GM23338 (cell line): ENCODE results near the gene METRNL. TPM values are rescaled to one million over a fixed set of nuclear protein-coding genes. Genes with fewer than 3 reads are reported as not detected.

Experiments used
- ATAC-seq: fragments of 200-7000 bp; cut with Tn5 transposase; 3 replicates; pipeline ENCODE4 v1.9.1; 2020
- DNase-seq: peaks from one replicate; pipeline ENCODE4 v3.0.0-alpha.2; 2015; ENCODE audit warnings: low spot score
- H2AFZ ChIP-seq: fragments of 200-600 bp; sonication (generic); 2 replicates; pipeline ENCODE4 v1.8.0; 2016; ENCODE audit warnings: antibody characterized with exemption, mild to moderate bottlenecking, moderate library complexity
- H3F3A ChIP-seq: fragments of 200-600 bp; sonication (generic); replicated peaks from 2 replicates; pipeline ENCODE4 v1.8.0; 2017; ENCODE audit warnings: antibody characterized with exemption, mixed run types, low read depth
- H3K27ac ChIP-seq: fragments of 200-600 bp; sonication (generic); 2 replicates; pipeline ENCODE4 v1.6.1; 2016; ENCODE audit warnings: low read depth
- H3K27me3 ChIP-seq: fragments of 200-600 bp; sonication (generic); 2 replicates; pipeline ENCODE4 v1.8.0; 2016; ENCODE audit warnings: mild to moderate bottlenecking, mixed run types, moderate library complexity; ENCODE audit not compliant: insufficient read depth
- H3K36me3 ChIP-seq: fragments of 200-600 bp; sonication (generic); 2 replicates; pipeline ENCODE4 v1.8.0; 2016; ENCODE audit warnings: mild to moderate bottlenecking; ENCODE audit not compliant: insufficient read depth
- H3K4me1 ChIP-seq: fragments of 200-600 bp; sonication (generic); 2 replicates; pipeline ENCODE4 v1.8.0; 2016; ENCODE audit warnings: mild to moderate bottlenecking, moderate library complexity; ENCODE audit not compliant: insufficient read depth
- H3K4me2 ChIP-seq: fragments of 200-600 bp; sonication (generic); 2 replicates; pipeline ENCODE4 v1.7.1; 2017; ENCODE audit warnings: mixed run types
- H3K4me3 ChIP-seq: fragments of 200-600 bp; sonication (generic); 2 replicates; pipeline ENCODE4 v1.6.1; 2016; ENCODE audit warnings: mixed run types
- H3K79me2 ChIP-seq: fragments of 200-600 bp; sonication (generic); replicated peaks from 2 replicates; pipeline ENCODE4 v1.8.0; 2017; ENCODE audit warnings: mild to moderate bottlenecking; ENCODE audit not compliant: insufficient read depth
- H3K9me2 ChIP-seq: fragments of 200-600 bp; sonication (generic); 2 replicates; pipeline ENCODE4 v1.8.0; 2017; ENCODE audit not compliant: insufficient read depth
- H4K20me1 ChIP-seq: fragments of 200-600 bp; sonication (generic); replicated peaks from 2 replicates; pipeline ENCODE4 v1.8.0; 2017; ENCODE audit warnings: mild to moderate bottlenecking; ENCODE audit not compliant: insufficient read depth
- H3K27ac Mint-ChIP-seq: 2 replicates; pipeline ENCODE4 v1.8.0; 2020; ENCODE audit warnings: inconsistent platforms, mild to moderate bottlenecking, moderate library complexity, mixed read lengths
- H3K27me3 Mint-ChIP-seq: 3 replicates; pipeline ENCODE4 v1.8.0; 2022; ENCODE audit warnings: low read depth, mild to moderate bottlenecking, moderate library complexity, mixed read lengths, inconsistent platforms; ENCODE audit not compliant: insufficient read depth, poor library complexity
- H3K36me3 Mint-ChIP-seq: 3 replicates; pipeline ENCODE4 v1.8.0; 2021; ENCODE audit warnings: low read depth, mild to moderate bottlenecking, inconsistent platforms, moderate library complexity, mixed read lengths
- H3K4me1 Mint-ChIP-seq: 3 replicates; pipeline ENCODE4 v1.8.0; 2020; ENCODE audit warnings: mild to moderate bottlenecking, inconsistent platforms, mixed read lengths
- H3K4me3 Mint-ChIP-seq: 3 replicates; pipeline ENCODE4 v1.8.0; 2021; ENCODE audit warnings: moderate library complexity, mild to moderate bottlenecking, inconsistent platforms, mixed read lengths
- H3K9me3 Mint-ChIP-seq: 3 replicates; pipeline ENCODE4 v1.8.0; 2020; ENCODE audit warnings: moderate library complexity, mild to moderate bottlenecking, inconsistent platforms, mixed read lengths
- CREB1 ChIP-seq: fragments of 250-450 bp; sonication (Bioruptor Pico); IDR thresholded peaks from 2 replicates; pipeline ENCODE4 v1.5.0; 2020; ENCODE audit warnings: low read depth, mild to moderate bottlenecking, moderate library complexity
- CTCF ChIP-seq, 2 experiments: fragments of 200-600 bp in 1 of 2; sonication (generic) in 1 of 2; conservative IDR thresholded peaks; 2 replicates each; pipeline versions ENCODE4 v1.5.1 to v1.6.1; 2016 to 2017; ENCODE audit warnings: antibody characterized with exemption in 2 of 2, low read depth in 2 of 2, mild to moderate bottlenecking in 2 of 2, moderate library complexity in 1 of 2
- EZH2 ChIP-seq: fragments of 200-600 bp; sonication (generic); IDR thresholded peaks from one replicate; pipeline ENCODE4 v1.8.0; 2017; ENCODE audit warnings: antibody characterized with exemption, mild to moderate bottlenecking, low read depth; ENCODE audit not compliant: unreplicated experiment
- EZH2phosphoT487 ChIP-seq: fragments of 200-600 bp; sonication (generic); IDR thresholded peaks from one replicate; pipeline ENCODE4 v1.8.1; 2018; ENCODE audit warnings: antibody characterized with exemption; ENCODE audit not compliant: unreplicated experiment
- NANOG ChIP-seq: IDR thresholded peaks from 2 replicates; pipeline ENCODE4 v1.6.1; 2016; ENCODE audit warnings: antibody characterized with exemption, borderline replicate concordance
- STAT1 ChIP-seq: IDR thresholded peaks from one replicate; pipeline ENCODE4 v1.6.1; 2016; ENCODE audit warnings: antibody characterized with exemption; ENCODE audit not compliant: unreplicated experiment
- ZNF114 ChIP-seq: fragments of 250-450 bp; sonication (Bioruptor Pico); IDR thresholded peaks from 2 replicates; pipeline ENCODE4 v1.5.0; 2020; ENCODE audit warnings: mild to moderate bottlenecking, moderate library complexity
- ZNF331 ChIP-seq: fragments of 250-450 bp; sonication (Bioruptor Pico); IDR thresholded peaks from 2 replicates; pipeline ENCODE4 v1.5.0; 2020; ENCODE audit warnings: low read depth, mild to moderate bottlenecking, moderate library complexity
- ZNF462 ChIP-seq: fragments of 250-450 bp; sonication (Bioruptor Pico); IDR thresholded peaks from 2 replicates; pipeline ENCODE4 v1.5.0; 2020; ENCODE audit warnings: mild to moderate bottlenecking, moderate library complexity
- polyA plus RNA-seq: library from polyadenylated mRNA; unstranded; fragments of >200 nt; fragmentation: Nextera tagmentation; extraction: Ambion mirVana; gene quantifications from 2 replicates; pipeline ENCODE4 v1.2.1, GENCODE V29; 2016
- total RNA-seq: library from RNA; depleted of rRNA; stranded (reverse); fragments of >200 nt; shearing (Covaris generic); gene quantifications from 2 replicates; pipeline ENCODE4 v1.2.3, GENCODE V29; 2014

The METRNL gene
- total and polyA plus RNA-seq, 2 experiments from 2014 or later = 12.2 to 20.2 TPM

DNA sequence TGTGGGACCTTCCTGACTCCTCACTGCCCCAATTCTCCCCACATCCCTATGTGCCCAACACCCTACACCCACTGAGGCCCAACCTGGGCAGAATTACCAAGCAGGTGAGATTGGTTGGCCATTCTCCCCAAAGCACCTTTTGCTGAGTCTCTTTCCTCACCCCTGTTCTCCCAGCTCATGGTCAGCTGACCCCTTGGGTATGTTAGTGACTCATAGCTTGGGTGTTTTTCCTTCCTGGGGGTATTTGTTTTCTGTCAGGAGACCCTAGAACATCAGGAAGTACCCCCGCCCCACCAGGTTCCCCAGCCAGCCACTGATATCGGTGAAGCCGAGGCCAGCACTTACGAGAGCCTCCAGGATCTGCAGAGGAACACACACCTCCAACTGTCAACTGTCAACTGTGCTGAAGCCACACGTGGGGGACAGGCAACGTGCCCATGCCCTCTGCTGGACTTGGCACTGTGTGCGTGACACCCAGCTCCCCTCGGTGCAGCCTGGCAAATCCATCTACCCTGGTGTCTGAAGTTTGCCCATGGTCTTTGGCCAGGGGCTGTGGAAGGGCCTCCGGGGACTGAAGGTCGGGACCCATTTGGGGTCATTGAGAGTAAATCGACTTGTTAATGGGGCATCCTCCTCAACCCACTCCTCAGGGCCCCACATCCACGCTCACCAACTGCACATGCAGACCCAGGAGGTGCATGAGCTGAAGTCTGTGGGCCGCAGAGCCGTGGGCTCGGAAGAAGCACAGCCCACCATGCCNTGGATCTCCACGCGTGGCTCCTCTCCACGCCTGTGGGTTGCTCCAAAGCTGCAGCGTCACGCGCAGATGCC is 53.1 kb downstream of the METRNL start:
- Mint-ChIP-seq H3K27me3 (peaks cover 4% of the 10 kb centered on the region), H3K36me3 (no peaks in the 10 kb centered on the region), H3K27ac (no peak overlapping the region), H3K4me1 (peaks cover 3% of the 10 kb centered on the region), H3K9me3 (no peaks in the 10 kb centered on the region), H3K4me3 (no peak overlapping the region)
- no peak for DNase-seq
- ATAC-seq = no peak
- H3K4me1 ChIP-seq = no peaks in the 10 kb centered on the region
- no peak overlapping the region for H3K27ac ChIP-seq
- no peak overlapping the region for H2AFZ ChIP-seq
- H3K27me3 ChIP-seq = no peaks in the 10 kb centered on the region
- no peaks in the 10 kb centered on the region for H3K79me2 ChIP-seq
- H3F3A ChIP-seq = no peaks in the 10 kb centered on the region
- H3K4me3 ChIP-seq = no peak overlapping the region
- no peaks in the 10 kb centered on the region for H4K20me1 ChIP-seq
- H3K36me3 ChIP-seq = no peaks in the 10 kb centered on the region
- H3K9me2 ChIP-seq = no peaks in the 10 kb centered on the region
- TF ChIP-seq STAT1 = no peak
- no peak for TF ChIP-seq EZH2
- no peak for TF ChIP-seq ZNF331 (CRISPR knock-in tag)
- no peak for TF ChIP-seq CTCF (conservative IDR thresholded peaks at IDR 0.05; ENCODE audit: low read depth in 2 of 2)
- TF ChIP-seq ZNF114 (CRISPR knock-in tag) = no peak
- no peak for TF ChIP-seq CREB1 (CRISPR knock-in tag)
- no peak for TF ChIP-seq NANOG
- TF ChIP-seq EZH2phosphoT487 = no peak
- H3K4me2 ChIP-seq = no peak overlapping the region

DNA sequence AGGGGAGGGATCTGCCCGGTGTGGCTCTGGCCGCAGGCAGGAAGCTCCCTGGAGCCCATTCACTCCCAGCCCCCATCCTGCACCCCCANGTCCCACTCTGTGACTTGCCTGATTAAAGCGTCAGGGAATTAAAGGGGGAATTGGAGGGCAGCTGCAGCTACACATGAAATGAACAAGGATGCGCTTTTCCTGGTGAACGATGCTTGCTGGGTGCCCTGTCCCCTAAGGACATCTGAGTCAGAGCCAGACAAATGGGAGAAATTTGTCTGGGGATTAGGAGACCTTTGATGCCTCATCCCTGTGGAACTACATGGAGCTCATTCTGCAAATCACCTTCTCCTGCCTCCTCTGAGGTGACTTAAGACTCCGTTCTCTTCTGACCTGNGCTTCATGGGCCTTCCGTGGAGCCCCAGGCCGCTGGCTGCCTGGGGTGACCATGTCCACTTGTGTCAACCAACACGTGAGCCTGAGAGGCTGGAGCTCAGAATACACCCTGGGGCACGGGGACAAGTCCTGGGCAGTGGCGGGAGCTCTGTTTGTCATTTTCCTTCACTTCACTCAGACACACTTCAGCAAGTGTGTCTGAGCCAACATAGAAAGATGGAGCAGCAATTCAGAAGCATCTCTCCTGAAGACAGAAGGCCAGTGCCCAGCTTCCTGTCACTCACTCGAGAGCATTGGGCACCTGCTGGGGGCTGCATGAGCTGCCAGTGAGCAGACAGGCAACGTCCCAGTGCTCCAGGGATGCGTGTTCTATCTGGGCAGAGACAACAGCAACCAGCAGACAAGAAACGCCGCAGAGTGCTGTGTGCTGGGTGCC is 54.1 kb downstream of the METRNL start:
- no peak for TF ChIP-seq ZNF462 (CRISPR knock-in tag)
- no peak overlapping the region for H3K4me3 Mint-ChIP-seq
- Histone ChIP-seq H3K27ac (no peak overlapping the region), H3F3A (no peaks in the 10 kb centered on the region), H3K4me1 (no peaks in the 10 kb centered on the region), H3K9me2 (no peaks in the 10 kb centered on the region), H3K36me3 (no peaks in the 10 kb centered on the region), H3K79me2 (no peaks in the 10 kb centered on the region), H3K27me3 (no peaks in the 10 kb centered on the region), H4K20me1 (no peaks in the 10 kb centered on the region), H2AFZ (no peak overlapping the region), H3K4me2 (no peak overlapping the region), H3K4me3 (no peak overlapping the region)
- ATAC-seq (no peak), DNase-seq (no peak)
- no peaks in the 10 kb centered on the region for H3K9me3 Mint-ChIP-seq
- H3K4me1 Mint-ChIP-seq = peaks cover 3% of the 10 kb centered on the region
- peaks cover 7% of the 10 kb centered on the region for H3K27me3 Mint-ChIP-seq
- H3K27ac Mint-ChIP-seq = 0 out of 2 replicates have a peak overlapping the region, but pooled peaks have one; percentile 59
- H3K36me3 Mint-ChIP-seq = no peaks in the 10 kb centered on the region
